ENCODE results near the gene ASTN2. TPM values are rescaled to one million over a fixed set of nuclear protein-coding genes. Genes with fewer than 3 reads are reported as not detected.
A peak's percentile ranks its signal among the peaks of the same experiment; 100 is the strongest.

The ASTN2 gene
- total and polyA plus RNA-seq, 9 of the 15 experiments (the other 6 are each of a cell fraction or from before 2014, with no cell fraction given), result 0.56 to 3.5 (median 1.9) TPM

- TF ChIP-seq ZBTB5 (IDR thresholded peaks at IDR 0.05) (no peak), TEAD4 (IDR thresholded peaks at IDR 0.05; ENCODE audit: low read length) (no peak), TEAD4 (CRISPR knock-in tag; IDR thresholded peaks at IDR 0.05; ENCODE audit: borderline replicate concordance) (no peak), ZFP1 (CRISPR knock-in tag; IDR thresholded peaks at IDR 0.05) (no peak), PHB2 (IDR thresholded peaks at IDR 0.05; ENCODE audit: low read depth) (no peak), TEAD2 (tag; IDR thresholded peaks at IDR 0.05) (no peak), TEAD1 (CRISPR knock-in tag; IDR thresholded peaks at IDR 0.05) (0 out of 4 replicates have a peak, but pooled peaks of 1 of the 2 experiments have one; percentile 39), SMARCC2 (IDR thresholded peaks at IDR 0.05; ENCODE audit: low read depth) (0 out of 2 replicates have a peak, but pooled peaks have one; percentile 41), BRCA1 (IDR thresholded peaks at IDR 0.05) (no peak), BRCA1 (CRISPR knock-in tag; IDR thresholded peaks at IDR 0.05) (no peak), IFI16 (CRISPR knock-in tag; IDR thresholded peaks at IDR 0.05) (no peak), DMBX1 (CRISPR knock-in tag; IDR thresholded peaks at IDR 0.05; ENCODE audit: borderline replicate concordance) (peak; percentile 76; the same call in 1 of the 2 replicates), FOXO4 (CRISPR knock-in tag; IDR thresholded peaks at IDR 0.05) (no peak), NCOR1 (IDR thresholded peaks at IDR 0.05) (no peak), FOXJ3 (CRISPR knock-in tag; IDR thresholded peaks at IDR 0.05) (no peak), RBM15 (IDR thresholded peaks at IDR 0.05; ENCODE audit: insufficient read depth, low read length) (no peak), ATF7 (IDR thresholded peaks at IDR 0.05) (peak; percentile 25; the same call in 1 of the 2 replicates), CREM (IDR thresholded peaks at IDR 0.05; ENCODE audit: low read depth) (0 out of 2 replicates have a peak, but pooled peaks have one; percentile 22)
- TF ChIP-seq, protein P1, sequence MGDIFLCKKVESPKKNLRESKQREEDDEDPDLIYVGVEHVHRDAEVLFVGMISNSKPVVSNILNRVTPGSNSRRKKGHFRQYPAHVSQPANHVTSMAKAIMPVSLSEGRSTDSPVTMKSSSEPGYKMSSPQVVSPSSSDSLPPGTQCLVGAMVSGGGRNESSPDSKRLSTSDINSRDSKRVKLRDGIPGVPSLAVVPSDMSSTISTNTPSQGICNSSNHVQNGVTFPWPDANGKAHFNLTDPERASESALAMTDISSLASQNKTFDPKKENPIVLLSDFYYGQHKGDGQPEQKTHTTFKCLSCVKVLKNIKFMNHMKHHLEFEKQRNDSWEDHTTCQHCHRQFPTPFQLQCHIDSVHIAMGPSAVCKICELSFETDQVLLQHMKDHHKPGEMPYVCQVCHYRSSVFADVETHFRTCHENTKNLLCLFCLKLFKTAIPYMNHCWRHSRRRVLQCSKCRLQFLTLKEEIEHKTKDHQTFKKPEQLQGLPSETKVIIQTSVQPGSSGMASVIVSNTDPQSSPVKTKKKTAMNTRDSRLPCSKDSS (IDR thresholded peaks at IDR 0.05; ENCODE audit: low read depth, partially characterized antibody), result no peak
- TF ChIP-seq, protein P2, sequence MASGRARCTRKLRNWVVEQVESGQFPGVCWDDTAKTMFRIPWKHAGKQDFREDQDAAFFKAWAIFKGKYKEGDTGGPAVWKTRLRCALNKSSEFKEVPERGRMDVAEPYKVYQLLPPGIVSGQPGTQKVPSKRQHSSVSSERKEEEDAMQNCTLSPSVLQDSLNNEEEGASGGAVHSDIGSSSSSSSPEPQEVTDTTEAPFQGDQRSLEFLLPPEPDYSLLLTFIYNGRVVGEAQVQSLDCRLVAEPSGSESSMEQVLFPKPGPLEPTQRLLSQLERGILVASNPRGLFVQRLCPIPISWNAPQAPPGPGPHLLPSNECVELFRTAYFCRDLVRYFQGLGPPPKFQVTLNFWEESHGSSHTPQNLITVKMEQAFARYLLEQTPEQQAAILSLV (tag; IDR thresholded peaks at IDR 0.05), result no peak
- TF ChIP-seq, protein P3, sequence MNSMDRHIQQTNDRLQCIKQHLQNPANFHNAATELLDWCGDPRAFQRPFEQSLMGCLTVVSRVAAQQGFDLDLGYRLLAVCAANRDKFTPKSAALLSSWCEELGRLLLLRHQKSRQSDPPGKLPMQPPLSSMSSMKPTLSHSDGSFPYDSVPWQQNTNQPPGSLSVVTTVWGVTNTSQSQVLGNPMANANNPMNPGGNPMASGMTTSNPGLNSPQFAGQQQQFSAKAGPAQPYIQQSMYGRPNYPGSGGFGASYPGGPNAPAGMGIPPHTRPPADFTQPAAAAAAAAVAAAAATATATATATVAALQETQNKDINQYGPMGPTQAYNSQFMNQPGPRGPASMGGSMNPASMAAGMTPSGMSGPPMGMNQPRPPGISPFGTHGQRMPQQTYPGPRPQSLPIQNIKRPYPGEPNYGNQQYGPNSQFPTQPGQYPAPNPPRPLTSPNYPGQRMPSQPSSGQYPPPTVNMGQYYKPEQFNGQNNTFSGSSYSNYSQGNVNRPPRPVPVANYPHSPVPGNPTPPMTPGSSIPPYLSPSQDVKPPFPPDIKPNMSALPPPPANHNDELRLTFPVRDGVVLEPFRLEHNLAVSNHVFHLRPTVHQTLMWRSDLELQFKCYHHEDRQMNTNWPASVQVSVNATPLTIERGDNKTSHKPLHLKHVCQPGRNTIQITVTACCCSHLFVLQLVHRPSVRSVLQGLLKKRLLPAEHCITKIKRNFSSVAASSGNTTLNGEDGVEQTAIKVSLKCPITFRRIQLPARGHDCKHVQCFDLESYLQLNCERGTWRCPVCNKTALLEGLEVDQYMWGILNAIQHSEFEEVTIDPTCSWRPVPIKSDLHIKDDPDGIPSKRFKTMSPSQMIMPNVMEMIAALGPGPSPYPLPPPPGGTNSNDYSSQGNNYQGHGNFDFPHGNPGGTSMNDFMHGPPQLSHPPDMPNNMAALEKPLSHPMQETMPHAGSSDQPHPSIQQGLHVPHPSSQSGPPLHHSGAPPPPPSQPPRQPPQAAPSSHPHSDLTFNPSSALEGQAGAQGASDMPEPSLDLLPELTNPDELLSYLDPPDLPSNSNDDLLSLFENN (IDR thresholded peaks at IDR 0.05; ENCODE audit: low read depth in 2 of 2, low read length in 2 of 2), result no peak
These were observed 939.7 kb downstream of the ASTN2 start (continued) for GRCh38 chr9:116475201-116475600.

Measured in K562 (cell line).